ENCODE measurements around the gene RFFL. TPM values are rescaled to one million over a fixed set of nuclear protein-coding genes. Genes with fewer than 3 reads are reported as not detected.

RFFL gene
- total RNA-seq, 1 experiment from 2014 or later: 37.7 TPM

- H3F3A ChIP-seq (ENCODE audit: low read length, unreplicated experiment): peaks cover 6% of the 10 kb centered on the region
- no peaks in the 10 kb centered on the region for H3K36me3 ChIP-seq (ENCODE audit: low read depth, low read length)
- intact Hi-C loops (cut with micrococcal nuclease): loop anchor here (1.0 to 5.0 kb wide), 2 partner anchors 67 to 91 kb away; no protein-coding TSS in a partner anchor
- peaks cover 41% of the 10 kb centered on the region for H3K4me1 ChIP-seq (ENCODE audit: insufficient read depth, low read length)
- peaks cover 41% of the 10 kb centered on the region for H3K79me2 ChIP-seq (ENCODE audit: low read length)
- peak; percentile 70 for ATAC-seq
- H2AFZ ChIP-seq (ENCODE audit: low read length): peak overlapping the region; percentile 75
- peak; percentile 83 for DNase-seq
- ChIA-PET CTCF (interaction anchor here (0.6 to 1.1 kb wide), 3 partner anchors 34 to 97 kb away, joined by 3 read pairs; no protein-coding TSS in a partner anchor), POLR2A (ENCODE audit: unreplicated experiment) (interaction anchor here (0.7 kb wide), 1 partner anchor 113 kb away, joined by 3 read pairs; no protein-coding TSS in a partner anchor)
- peak overlapping the region; percentile 88 for H3K4me3 ChIP-seq (ENCODE audit: low read length)
- peak overlapping the region; percentile 96 for H3K4me2 ChIP-seq (ENCODE audit: low read length)
- H3K27me3 ChIP-seq (ENCODE audit: low read length): no peaks in the 10 kb centered on the region
- TF ChIP-seq EZH2 (IDR thresholded peaks at IDR 0.05; ENCODE audit: low read length, unreplicated experiment): no peak
- TF ChIP-seq, protein P1, sequence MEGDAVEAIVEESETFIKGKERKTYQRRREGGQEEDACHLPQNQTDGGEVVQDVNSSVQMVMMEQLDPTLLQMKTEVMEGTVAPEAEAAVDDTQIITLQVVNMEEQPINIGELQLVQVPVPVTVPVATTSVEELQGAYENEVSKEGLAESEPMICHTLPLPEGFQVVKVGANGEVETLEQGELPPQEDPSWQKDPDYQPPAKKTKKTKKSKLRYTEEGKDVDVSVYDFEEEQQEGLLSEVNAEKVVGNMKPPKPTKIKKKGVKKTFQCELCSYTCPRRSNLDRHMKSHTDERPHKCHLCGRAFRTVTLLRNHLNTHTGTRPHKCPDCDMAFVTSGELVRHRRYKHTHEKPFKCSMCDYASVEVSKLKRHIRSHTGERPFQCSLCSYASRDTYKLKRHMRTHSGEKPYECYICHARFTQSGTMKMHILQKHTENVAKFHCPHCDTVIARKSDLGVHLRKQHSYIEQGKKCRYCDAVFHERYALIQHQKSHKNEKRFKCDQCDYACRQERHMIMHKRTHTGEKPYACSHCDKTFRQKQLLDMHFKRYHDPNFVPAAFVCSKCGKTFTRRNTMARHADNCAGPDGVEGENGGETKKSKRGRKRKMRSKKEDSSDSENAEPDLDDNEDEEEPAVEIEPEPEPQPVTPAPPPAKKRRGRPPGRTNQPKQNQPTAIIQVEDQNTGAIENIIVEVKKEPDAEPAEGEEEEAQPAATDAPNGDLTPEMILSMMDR (conservative IDR thresholded peaks at IDR 0.05; ENCODE audit: low read depth, low read length): peak; percentile 62
- H3K9me3 ChIP-seq (ENCODE audit: low read length): no peaks in the 10 kb centered on the region
- H3K27ac ChIP-seq (ENCODE audit: low read length): peak overlapping the region; percentile 99
- H3K9ac ChIP-seq (ENCODE audit: low read length): peak overlapping the region; percentile 100
- H3K9me2 ChIP-seq (replicated peaks; ENCODE audit: low read length): no peaks in the 10 kb centered on the region
- no peaks in the 10 kb centered on the region for H4K20me1 ChIP-seq (ENCODE audit: low read length)
- no TSS peak for BruUV-seq (replicated peaks)
Observed at GRCh38 chr17:35088881-35089585, 25.5 kb upstream of the RFFL start.

- Histone ChIP-seq H3K27ac (ENCODE audit: low read length) (peak overlapping the region; percentile 99), H3K27me3 (ENCODE audit: low read length) (no peaks in the 10 kb centered on the region), H3K9me3 (ENCODE audit: low read length) (no peaks in the 10 kb centered on the region), H3K9ac (ENCODE audit: low read length) (peak overlapping the region; percentile 100), H2AFZ (ENCODE audit: low read length) (0 out of 2 replicates have a peak overlapping the region, but pooled peaks have one; percentile 0), H3K9me2 (replicated peaks; ENCODE audit: low read length) (no peaks in the 10 kb centered on the region), H3F3A (ENCODE audit: low read length, unreplicated experiment) (peaks cover 6% of the 10 kb centered on the region), H3K4me2 (ENCODE audit: low read length) (peak overlapping the region; percentile 96), H4K20me1 (ENCODE audit: low read length) (no peaks in the 10 kb centered on the region), H3K79me2 (ENCODE audit: low read length) (peaks cover 47% of the 10 kb centered on the region), H3K4me3 (ENCODE audit: low read length) (peak overlapping the region; percentile 88), H3K36me3 (ENCODE audit: low read depth, low read length) (no peaks in the 10 kb centered on the region), H3K4me1 (ENCODE audit: insufficient read depth, low read length) (peaks cover 47% of the 10 kb centered on the region)
- DNase-seq (no peak), ATAC-seq (peak; percentile 21)
- ChIA-PET CTCF (no interaction called here), POLR2A (ENCODE audit: unreplicated experiment) (interaction anchor here (0.6 kb wide), 1 partner anchor 21 kb away, joined by 3 read pairs; no protein-coding TSS in a partner anchor)
- TF ChIP-seq, protein P1 (conservative IDR thresholded peaks at IDR 0.05; ENCODE audit: low read depth, low read length): 0 out of 2 replicates have a peak, but pooled peaks have one; percentile 14
- TF ChIP-seq EZH2phosphoT487 (IDR thresholded peaks at IDR 0.05; ENCODE audit: borderline replicate concordance, low read length) (no peak), EZH2 (IDR thresholded peaks at IDR 0.05; ENCODE audit: low read length, unreplicated experiment) (no peak)
- intact Hi-C loops (cut with micrococcal nuclease): loop anchor here (5.0 kb wide), 1 partner anchor 66 kb away; no protein-coding TSS in a partner anchor
- TSS peak; percentile 52 for BruUV-seq (replicated peaks)
Observed at GRCh38 chr17:35088356-35088880, 24.9 kb upstream of the RFFL start.

Data from PC-3 (cell line).